HepG2 (cell line): ENCODE results near the gene MFNG. TPM values are rescaled to one million over a fixed set of nuclear protein-coding genes. Genes with fewer than 3 reads are reported as not detected.

Experiments used
- CBFB ChIP-seq: sonication (generic); formaldehyde crosslinking; IDR thresholded peaks from 2 replicates; pipeline ENCODE4 v1.4.0; 2020; ENCODE audit warnings: missing genetic modification reagents
- DPF2 ChIP-seq: sonication (generic); formaldehyde crosslinking; IDR thresholded peaks from 2 replicates; pipeline ENCODE4 v1.4.0; 2020; ENCODE audit warnings: mild to moderate bottlenecking, low read depth, missing genetic modification reagents, borderline replicate concordance
- HNRNPH1 ChIP-seq: fragments of 200-400 bp; formaldehyde crosslinking; optimal IDR thresholded peaks from 2 replicates; pipeline ENCODE3; 2017; ENCODE audit warnings: mild to moderate bottlenecking, low read depth, low read length
- IRF1 ChIP-seq: sonication (generic); formaldehyde crosslinking; IDR thresholded peaks from 2 replicates; pipeline ENCODE4 v1.4.0; 2020; ENCODE audit warnings: low read depth, mild to moderate bottlenecking, missing genetic modification reagents
- NCOA5 ChIP-seq: sonication (generic); formaldehyde crosslinking; IDR thresholded peaks from 2 replicates; pipeline ENCODE4 v1.4.0; 2020; ENCODE audit warnings: missing genetic modification reagents
- RARG ChIP-seq: sonication (generic); formaldehyde crosslinking; IDR thresholded peaks from 2 replicates; pipeline ENCODE4 v1.4.0; 2020; ENCODE audit warnings: low read depth, mild to moderate bottlenecking, missing genetic modification reagents
- RNF219 ChIP-seq: sonication (generic); formaldehyde crosslinking; IDR thresholded peaks from 2 replicates; pipeline ENCODE4 v1.5.0; 2020; ENCODE audit warnings: mild to moderate bottlenecking, missing genetic modification reagents
- THAP7 ChIP-seq: sonication (generic); formaldehyde crosslinking; IDR thresholded peaks from 2 replicates; pipeline ENCODE4 v1.8.1; 2023; ENCODE audit warnings: mild to moderate bottlenecking, missing genetic modification reagents
- THAP9 ChIP-seq: sonication (generic); formaldehyde crosslinking; IDR thresholded peaks from 2 replicates; pipeline ENCODE4; 2020; ENCODE audit warnings: missing genetic modification reagents, mild to moderate bottlenecking, borderline replicate concordance
- ZKSCAN8 ChIP-seq: IDR thresholded peaks from 2 replicates; pipeline ENCODE4 v1.6.1; 2016; ENCODE audit warnings: borderline replicate concordance, missing genetic modification reagents, missing compliant biosample characterization
- ZNF407 ChIP-seq: sonication (generic); formaldehyde crosslinking; IDR thresholded peaks from one replicate; pipeline ENCODE4 v1.5.1; 2020; ENCODE audit warnings: mild to moderate bottlenecking, missing genetic modification reagents; ENCODE audit errors: not compliant biosample characterization
- ZNF557 ChIP-seq: sonication (generic); formaldehyde crosslinking; IDR thresholded peaks from 2 replicates; pipeline ENCODE4 v1.4.0; 2020; ENCODE audit warnings: missing genetic modification reagents
- ZNF580 ChIP-seq: IDR thresholded peaks from 2 replicates; pipeline ENCODE4 v1.6.1; 2016; ENCODE audit warnings: low read depth, borderline replicate concordance
- ZSCAN9 ChIP-seq: IDR thresholded peaks from 2 replicates; pipeline ENCODE4 v1.6.1; 2016; ENCODE audit warnings: borderline replicate concordance
- polyA plus RNA-seq, 8 experiments: library from polyadenylated mRNA; depleted of rRNA in 3 of 8; stranded (reverse) in 7 of 8; unstranded in 1 of 8; fragments of >200 nt; fragmentation: Illumina TruSeq in 4 of 8; extraction: Trizol in 4 of 8; gene quantifications; 2 replicates each; pipeline versions ENCODE4 v1.2.1 to v1.2.3, GENCODE V29; 2011 to 2016; ENCODE audit warnings: low read depth in 4 of 8, missing spikeins in 1 of 8, mixed read lengths in 1 of 8; ENCODE audit not compliant: insufficient read depth in 1 of 8
- total RNA-seq, 5 experiments: library from RNA; depleted of rRNA; stranded (reverse); fragments of >200 nt; fragmentation: Illumina TruSeq; extraction: Trizol; gene quantifications; 2 replicates each; pipeline ENCODE4 v1.2.3, GENCODE V29; 2016; ENCODE audit warnings: low read depth in 1 of 5

The MFNG gene
- total and polyA plus RNA-seq, 2 of the 13 experiments (the other 11 are each of a cell fraction or from before 2014, with no cell fraction given) = 1.0 to 11.7 TPM

GRCh38 chr22:37462983-37463382 lies 23.2 kb downstream of the MFNG start (continued):
- TF ChIP-seq ZNF407 (CRISPR knock-in tag) (no peak), ZKSCAN8 (CRISPR knock-in tag) (no peak), HNRNPH1 (no peak), CBFB (CRISPR knock-in tag) (no peak), RNF219 (no peak), NCOA5 (CRISPR knock-in tag) (no peak), ZNF580 (CRISPR knock-in tag) (0 out of 2 replicates have a peak, but pooled peaks have one; percentile 45), THAP7 (CRISPR knock-in tag) (no peak), ZNF557 (CRISPR knock-in tag) (no peak), IRF1 (no peak), DPF2 (no peak), THAP9 (CRISPR knock-in tag) (no peak), RARG (CRISPR knock-in tag) (no peak), ZSCAN9 (peak; percentile 69; the same call in 1 of the 2 replicates)
